HepG2 (cell line): Measurements from ENCODE around the gene CRIM1. TPM values are rescaled to one million over a fixed set of nuclear protein-coding genes. Genes with fewer than 3 reads are reported as not detected.

Source experiments
- FOXJ3 ChIP-seq: sonication (generic); formaldehyde crosslinking; IDR thresholded peaks from 2 replicates; pipeline ENCODE4 v1.4.0; 2020; ENCODE audit warnings: missing genetic modification reagents, mild to moderate bottlenecking, borderline replicate concordance
- KIAA2018 ChIP-seq: sonication (generic); formaldehyde crosslinking; IDR thresholded peaks from 2 replicates; pipeline ENCODE4 v1.5.0; 2020; ENCODE audit warnings: mild to moderate bottlenecking, missing genetic modification reagents, borderline replicate concordance
- KLF15 ChIP-seq: sonication (generic); formaldehyde crosslinking; IDR thresholded peaks from 2 replicates; pipeline ENCODE4 v1.8.1; 2023; ENCODE audit warnings: borderline replicate concordance, mild to moderate bottlenecking, inconsistent platforms, missing genetic modification reagents, mixed read lengths
- PCBP2 ChIP-seq: fragments of 200-400 bp; formaldehyde crosslinking; optimal IDR thresholded peaks from 2 replicates; pipeline ENCODE3; 2018; ENCODE audit warnings: low read length, low read depth; ENCODE audit not compliant: poor library complexity, severe bottlenecking
- RFX5 ChIP-seq: IDR thresholded peaks from 2 replicates; pipeline ENCODE4 v1.6.1; 2011; ENCODE audit warnings: low read depth, low read length, improper control_type of control experiment
- SMAD1 ChIP-seq: sonication (generic); formaldehyde crosslinking; IDR thresholded peaks from 2 replicates; pipeline ENCODE4 v1.4.0; 2020; ENCODE audit warnings: missing genetic modification reagents, low read depth, mild to moderate bottlenecking, borderline replicate concordance
- TERF1 ChIP-seq: sonication (generic); formaldehyde crosslinking; IDR thresholded peaks from 2 replicates; pipeline ENCODE4 v1.8.0; 2022; ENCODE audit warnings: mild to moderate bottlenecking, missing genetic modification reagents, moderate library complexity
- ZBTB1 ChIP-seq: sonication (generic); formaldehyde crosslinking; IDR thresholded peaks from 2 replicates; pipeline ENCODE4 v1.4.0; 2020; ENCODE audit warnings: missing genetic modification reagents, borderline replicate concordance
- ZBTB7A ChIP-seq: sonication (generic); formaldehyde crosslinking; IDR thresholded peaks from 2 replicates; pipeline ENCODE4 v1.8.0; 2022; ENCODE audit warnings: mild to moderate bottlenecking, missing genetic modification reagents
- ZFX ChIP-seq: sonication (generic); formaldehyde crosslinking; IDR thresholded peaks from 2 replicates; pipeline ENCODE4 v1.4.0; 2020; ENCODE audit warnings: mild to moderate bottlenecking, low read depth, missing genetic modification reagents, moderate library complexity
- ZNF501 ChIP-seq: sonication (generic); formaldehyde crosslinking; IDR thresholded peaks from 2 replicates; pipeline ENCODE4 v1.5.1; 2020; ENCODE audit warnings: mild to moderate bottlenecking, moderate library complexity, missing genetic modification reagents
- ZNF746 ChIP-seq: sonication (generic); formaldehyde crosslinking; IDR thresholded peaks from 2 replicates; pipeline ENCODE4 v1.8.0; 2022; ENCODE audit warnings: mild to moderate bottlenecking, missing genetic modification reagents
- ZZZ3 ChIP-seq: sonication (generic); formaldehyde crosslinking; IDR thresholded peaks from 2 replicates; pipeline ENCODE4 v1.4.0; 2020; ENCODE audit warnings: missing genetic modification reagents, mild to moderate bottlenecking, borderline replicate concordance
- polyA plus RNA-seq, 8 experiments: library from polyadenylated mRNA; depleted of rRNA in 3 of 8; stranded (reverse) in 7 of 8; unstranded in 1 of 8; fragments of >200 nt; fragmentation: Illumina TruSeq in 4 of 8; extraction: Trizol in 4 of 8; gene quantifications; 2 replicates each; pipeline versions ENCODE4 v1.2.1 to v1.2.3, GENCODE V29; 2011 to 2016; ENCODE audit warnings: low read depth in 4 of 8, missing spikeins in 1 of 8, mixed read lengths in 1 of 8; ENCODE audit not compliant: insufficient read depth in 1 of 8
- total RNA-seq, 5 experiments: library from RNA; depleted of rRNA; stranded (reverse); fragments of >200 nt; fragmentation: Illumina TruSeq; extraction: Trizol; gene quantifications; 2 replicates each; pipeline ENCODE4 v1.2.3, GENCODE V29; 2016; ENCODE audit warnings: low read depth in 1 of 5
- TF ChIP-seq, protein P1 (sequence below): sonication (generic); formaldehyde crosslinking; IDR thresholded peaks from 2 replicates; pipeline ENCODE4 v1.5.1; 2020; ENCODE audit warnings: mild to moderate bottlenecking, missing genetic modification reagents, moderate library complexity
- TF ChIP-seq, protein P2 (sequence below): sonication (generic); formaldehyde crosslinking; IDR thresholded peaks from 2 replicates; pipeline ENCODE4 v1.8.1; 2023; ENCODE audit warnings: mild to moderate bottlenecking, moderate library complexity, missing genetic modification reagents

Gene CRIM1
- total and polyA plus RNA-seq, 2 of the 13 experiments (the other 11 are each of a cell fraction or from before 2014, with no cell fraction given), result 39.1 to 69.9 TPM

DNA sequence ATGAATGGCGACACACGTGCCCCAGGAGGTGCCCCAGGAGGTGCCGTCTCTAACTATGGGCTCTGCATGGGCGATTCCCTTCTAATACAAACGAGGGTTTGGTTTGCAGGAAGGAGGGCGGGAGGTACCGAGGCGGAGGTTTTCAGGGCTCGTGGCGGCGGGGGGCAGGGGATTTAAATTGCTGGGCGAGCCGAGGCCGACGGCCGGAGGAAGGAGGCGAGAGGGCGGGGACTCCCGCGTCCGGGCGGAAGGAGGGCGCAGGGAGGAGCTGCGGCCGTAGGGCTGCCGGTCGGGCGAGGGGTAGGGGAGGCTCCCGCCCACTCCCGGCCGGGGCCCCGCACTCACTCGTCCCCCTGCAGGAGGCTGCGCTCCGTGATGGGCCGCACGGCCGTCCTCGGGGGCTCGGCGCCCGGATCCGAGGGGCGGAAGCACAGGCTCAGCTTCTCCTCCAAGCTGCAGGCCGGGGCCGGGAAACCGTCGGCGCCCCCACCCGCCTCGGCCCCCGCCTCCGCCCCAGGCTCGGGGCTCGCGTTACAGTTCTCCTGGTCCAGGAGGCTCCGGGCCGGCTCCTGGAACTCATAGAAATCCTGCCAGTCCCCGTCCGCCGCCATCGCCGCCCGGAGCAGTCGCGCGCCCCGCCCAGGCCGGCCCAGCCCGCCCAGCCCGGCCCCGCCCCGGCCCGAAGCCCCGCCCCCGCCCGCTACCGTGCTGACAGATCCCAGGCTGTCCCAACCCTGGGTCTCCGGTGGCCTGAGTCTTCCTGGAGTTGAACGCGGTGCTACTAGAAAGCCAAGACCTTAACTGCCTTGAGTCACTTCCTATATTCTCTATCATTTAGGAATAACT lies 242.2 kb downstream of the CRIM1 start, which contains the start of gene FEZ2 (continued):
- no peak for TF ChIP-seq KIAA2018 (CRISPR knock-in tag)
- TF ChIP-seq ZFX (CRISPR knock-in tag), result peak; percentile 91
- no peak for TF ChIP-seq TERF1 (CRISPR knock-in tag)
- 0 out of 2 replicates have a peak, but pooled peaks have one; percentile 53 for TF ChIP-seq ZNF501
- TF ChIP-seq, protein P1, sequence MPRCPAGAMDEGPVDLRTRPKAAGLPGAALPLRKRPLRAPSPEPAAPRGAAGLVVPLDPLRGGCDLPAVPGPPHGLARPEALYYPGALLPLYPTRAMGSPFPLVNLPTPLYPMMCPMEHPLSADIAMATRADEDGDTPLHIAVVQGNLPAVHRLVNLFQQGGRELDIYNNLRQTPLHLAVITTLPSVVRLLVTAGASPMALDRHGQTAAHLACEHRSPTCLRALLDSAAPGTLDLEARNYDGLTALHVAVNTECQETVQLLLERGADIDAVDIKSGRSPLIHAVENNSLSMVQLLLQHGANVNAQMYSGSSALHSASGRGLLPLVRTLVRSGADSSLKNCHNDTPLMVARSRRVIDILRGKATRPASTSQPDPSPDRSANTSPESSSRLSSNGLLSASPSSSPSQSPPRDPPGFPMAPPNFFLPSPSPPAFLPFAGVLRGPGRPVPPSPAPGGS (CRISPR knock-in tag), result peak; percentile 22; the same call in 1 of the 2 replicates
- TF ChIP-seq RFX5, result no peak
- peak; percentile 36; the same call in 1 of the 2 replicates for TF ChIP-seq ZBTB7A
- TF ChIP-seq ZZZ3, result peak; percentile 67; the same call in 1 of the 2 replicates
- no peak for TF ChIP-seq PCBP2
- TF ChIP-seq FOXJ3 (CRISPR knock-in tag), result no peak
- no peak for TF ChIP-seq ZBTB1
- no peak; the same call in 1 of the 2 replicates for TF ChIP-seq ZNF746 (CRISPR knock-in tag)
- 0 out of 2 replicates have a peak, but pooled peaks have one; percentile 31 for TF ChIP-seq SMAD1
- no peak for TF ChIP-seq KLF15
- TF ChIP-seq, protein P2, sequence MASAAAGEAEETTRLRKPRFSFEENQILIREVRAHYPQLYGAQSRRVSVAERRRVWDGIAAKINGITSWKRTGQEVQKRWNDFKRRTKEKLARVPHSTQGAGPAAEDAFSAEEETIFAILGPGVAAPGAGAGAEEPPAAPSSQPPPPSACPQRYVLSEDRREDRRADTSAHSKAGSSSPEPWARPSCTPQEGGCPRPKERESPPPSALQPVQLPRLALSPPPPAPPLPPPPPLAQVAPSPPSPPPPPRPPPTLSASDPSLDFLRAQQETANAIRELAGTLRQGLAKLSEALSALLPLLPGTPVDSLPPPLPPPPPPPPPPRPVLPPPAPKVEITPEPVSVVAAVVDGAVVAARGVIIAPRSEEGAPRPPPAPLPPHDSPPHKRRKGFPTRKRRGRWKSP (CRISPR knock-in tag), result no peak
